Mesangial cell (primary cell): ENCODE results near the gene ZNF69. TPM values are rescaled to one million over a fixed set of nuclear protein-coding genes. Genes with fewer than 3 reads are reported as not detected.

Experiments
- total RNA-seq: library from RNA; depleted of rRNA; stranded (reverse); fragments of >200 nt; gene quantifications from 2 replicates; pipeline ENCODE4 v1.2.3, GENCODE V29; 2015

Gene ZNF69
- total RNA-seq, result 8.0 and 8.6 TPM in 2 replicates

DNA sequence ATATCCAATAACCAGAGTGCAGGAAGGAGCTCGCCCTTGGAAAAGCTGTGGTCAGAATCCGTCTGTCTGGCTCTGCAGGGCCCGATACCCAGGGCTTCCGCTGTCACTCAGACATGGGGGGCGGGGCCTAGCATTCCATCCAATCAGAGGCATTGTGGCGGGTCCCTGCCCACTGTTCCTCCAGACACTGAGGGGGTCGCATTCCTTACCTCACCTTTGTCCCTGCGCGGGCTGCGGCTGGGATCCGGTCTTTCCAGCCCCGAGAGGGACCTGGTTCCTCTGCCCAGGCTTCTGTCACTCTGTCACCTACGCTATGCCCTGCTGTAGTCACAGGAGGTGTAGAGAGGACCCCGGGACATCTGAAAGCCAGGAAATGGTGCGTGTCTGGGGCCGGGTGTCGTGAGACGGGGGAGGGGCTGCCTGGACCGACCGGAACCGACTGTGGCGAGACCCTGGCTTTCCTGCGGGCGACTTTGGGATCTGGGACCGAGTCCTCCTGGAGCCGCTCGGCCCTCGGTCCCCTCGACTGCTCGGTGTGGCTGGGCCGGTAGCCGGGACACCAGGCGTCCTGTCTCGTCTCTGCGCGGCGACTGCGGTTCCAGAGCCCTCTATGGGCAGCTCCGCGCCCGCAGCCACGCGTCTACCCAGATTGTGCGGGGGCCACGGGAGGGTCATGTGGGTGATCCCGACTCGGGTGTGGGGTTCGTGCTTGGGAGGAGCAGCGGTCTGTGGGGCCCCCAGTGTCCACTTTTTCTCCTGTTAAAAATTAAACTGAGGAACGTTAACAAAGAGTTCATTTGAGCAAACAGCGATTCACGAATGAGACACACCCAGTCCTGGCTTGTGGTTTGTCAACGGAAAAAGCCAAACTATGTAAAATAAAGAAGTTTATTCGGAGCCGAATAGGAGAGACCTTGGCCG lies at the start of gene ZNF69:
Gene ZNF69 (plus strand): TSS at position 172 of the 921 bp plus-strand sequence. CDS start 142 bp downstream, at position 314.

DNA sequence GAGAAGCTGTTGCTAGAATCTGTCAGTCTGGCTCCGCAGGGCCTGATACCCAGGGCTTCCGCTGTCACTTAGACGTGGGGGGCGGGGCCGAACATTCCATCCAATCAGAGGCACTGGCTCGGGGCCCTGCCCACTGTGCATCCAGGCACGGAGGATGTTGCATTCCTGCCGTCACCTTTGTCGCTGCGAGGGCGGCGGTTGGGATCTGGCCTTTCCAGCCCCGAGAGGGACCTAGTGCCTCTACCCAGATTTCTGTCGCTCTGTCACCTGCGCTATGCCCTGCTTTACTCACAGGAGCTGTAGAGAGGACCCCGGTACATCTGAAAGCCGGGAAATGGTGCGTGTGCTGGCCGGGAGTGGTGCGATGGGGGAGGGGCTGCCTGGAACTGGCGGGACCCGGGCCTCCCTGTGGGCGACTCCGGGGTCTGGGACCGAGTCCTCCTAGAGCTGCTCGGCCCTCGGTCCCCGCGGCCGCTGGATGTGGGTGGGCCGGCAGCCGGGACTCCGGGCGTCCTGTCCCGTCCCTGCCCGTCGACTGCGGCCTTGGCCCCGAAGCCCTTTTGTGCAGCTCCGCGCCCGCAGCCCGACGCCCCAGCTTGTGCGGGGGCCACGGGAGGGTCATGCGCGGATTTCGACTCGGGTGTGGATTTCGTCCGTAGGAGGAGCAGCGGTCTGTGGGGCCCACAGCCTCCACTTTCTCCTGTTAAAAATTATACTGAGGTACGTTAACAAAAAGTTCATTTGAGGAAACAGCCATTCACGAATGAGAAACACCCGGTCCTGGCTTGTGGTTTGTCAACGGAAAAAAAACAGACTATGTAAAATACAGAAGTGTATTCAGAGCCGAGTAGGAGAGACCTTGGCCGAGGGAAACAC lies 38.8 kb upstream of the ZNF69 start, which contains the start of gene ZNF439:
Gene ZNF439 (plus strand): TSS at position 133 of the 876 bp plus-strand sequence. CDS start 142 bp downstream, at position 275.

DNA sequence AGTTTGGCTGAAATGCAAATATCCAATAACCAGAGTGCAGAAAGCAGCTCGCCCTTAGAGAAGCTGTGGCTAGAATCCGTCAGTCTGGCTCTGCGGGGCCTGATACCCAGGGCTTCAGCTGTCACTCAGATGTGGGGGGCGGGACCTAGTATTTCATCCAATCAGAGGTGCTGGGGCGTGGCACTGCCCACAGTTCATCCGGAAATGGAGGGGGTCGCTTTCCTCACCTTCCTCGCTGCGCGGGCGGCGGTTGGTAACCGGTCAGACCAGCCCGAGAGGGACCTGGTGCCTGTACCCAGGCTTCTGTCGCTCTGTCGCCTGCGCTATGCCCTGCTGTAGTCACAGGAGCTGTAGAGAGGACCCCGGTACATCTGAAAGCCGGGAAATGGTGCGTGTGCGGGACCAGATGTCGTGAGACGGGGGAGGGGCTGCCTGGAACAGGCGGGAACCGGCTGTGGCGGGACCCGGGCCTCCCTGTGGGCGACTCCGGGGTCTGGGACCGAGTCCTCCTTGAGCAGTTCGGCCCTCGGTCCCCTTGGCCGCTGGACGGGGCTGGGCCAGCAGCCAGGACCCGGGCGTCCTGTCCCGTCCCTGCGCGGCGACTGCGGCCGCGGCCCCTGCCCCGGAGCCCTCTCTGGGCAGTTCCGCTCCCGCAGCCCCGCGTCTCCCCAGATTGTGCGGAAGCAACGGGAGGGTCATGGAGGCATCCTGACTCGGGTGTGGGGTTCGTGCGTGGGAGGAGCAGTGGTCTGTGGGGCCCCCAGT lies 37.5 kb downstream of the ZNF69 start, which contains the start of gene ZNF700:
Gene ZNF700 (plus strand): TSS at position 222 of the 765 bp plus-strand sequence. CDS start 104 bp downstream, at position 326.

Other genes starting within 250 kb of the ZNF69 start
- 4.2 TPM in 2 replicates for gene ZNF823, start 148.8 kb upstream of the ZNF69 start, total RNA-seq
- gene ZNF441, start 120.8 kb upstream of the ZNF69 start, total RNA-seq, result 2.3 and 3.9 TPM in 2 replicates
- gene ZNF491, start 89.3 kb upstream of the ZNF69 start, total RNA-seq, result 0.33 and 0.51 TPM in 2 replicates
- gene ZNF440, start 73.5 kb upstream of the ZNF69 start, total RNA-seq, result 2.4 and 3.9 TPM in 2 replicates
- gene ZNF439, start 39.1 kb upstream of the ZNF69 start, total RNA-seq, result 1.0 and 1.6 TPM in 2 replicates
- 2.9 and 4.6 TPM in 2 replicates for gene ZNF700, start 37.3 kb downstream of the ZNF69 start, total RNA-seq
- 0.33 and 0.89 TPM in 2 replicates for gene ZNF763, start 77.3 kb downstream of the ZNF69 start, total RNA-seq
- gene ZNF433, start 147.9 kb downstream of the ZNF69 start, total RNA-seq, result 2.0 and 2.4 TPM in 2 replicates
- 0.16 TPM in 1 of 2 replicates, not detected in the other for gene ZNF878, start 165.2 kb downstream of the ZNF69 start, total RNA-seq
- gene ZNF844, start 176.9 kb downstream of the ZNF69 start, total RNA-seq, result 1.3 and 1.8 TPM in 2 replicates